GM18520 (cell line): ENCODE measurements around the gene TMBIM6.
"Not testable (repeated sequence)": the region's sequence is repeated elsewhere in the genome, so short reads cannot be mapped to it uniquely, and the experiment has no call there.

Source experiments
- ATAC-seq: cut with Tn5 transposase; IDR thresholded peaks from one replicate; pipeline ENCODE4 v1.9.1; 2021; ENCODE audit not compliant: unreplicated experiment

Gene TMBIM6

GRCh38 chr12:49721355-49721754, 20.0 kb upstream of the TMBIM6 start:
- not testable (repeated sequence) for ATAC-seq

- ATAC-seq: no peak
Measured at GRCh38 chr12:49728446-49728845, 12.9 kb upstream of the TMBIM6 start.

GRCh38 chr12:49730050-49730449, 11.3 kb upstream of the TMBIM6 start:
- ATAC-seq: no peak

GRCh38 chr12:49730568-49731101, 10.7 kb upstream of the TMBIM6 start:
- no peak for ATAC-seq

GRCh38 chr12:49733219-49734017, 7.9 kb upstream of the TMBIM6 start:
- ATAC-seq: no peak

- ATAC-seq: not testable (repeated sequence)
Measured at GRCh38 chr12:49734900-49735299, 6.5 kb upstream of the TMBIM6 start.

GRCh38 chr12:49738721-49739120, 2.6 kb upstream of the TMBIM6 start:
- ATAC-seq: not testable (repeated sequence)

- ATAC-seq: not testable (repeated sequence)
Measured at GRCh38 chr12:49740277-49740676, 1.1 kb upstream of the TMBIM6 start.

GRCh38 chr12:49741882-49742620, 694 bp downstream of the TMBIM6 start:
- peak; percentile 46 for ATAC-seq

GRCh38 chr12:49744363-49744885, 3.1 kb downstream of the TMBIM6 start:
- ATAC-seq: no peak

GRCh38 chr12:49748306-49748705, 6.9 kb downstream of the TMBIM6 start:
- no peak for ATAC-seq

GRCh38 chr12:49748800-49749199, 7.4 kb downstream of the TMBIM6 start:
- ATAC-seq: no peak

- peak; percentile 28 for ATAC-seq
Measured at GRCh38 chr12:49750027-49750995, 9.0 kb downstream of the TMBIM6 start.

- ATAC-seq: no peak
Measured at GRCh38 chr12:49750996-49751393, 9.6 kb downstream of the TMBIM6 start.

- ATAC-seq: no peak
Measured at GRCh38 chr12:49761677-49762467, 20.5 kb downstream of the TMBIM6 start.

- ATAC-seq: no peak
Measured at GRCh38 chr12:49762468-49762847, 21.1 kb downstream of the TMBIM6 start.

- no peak for ATAC-seq
Measured at GRCh38 chr12:49763006-49763591, 21.7 kb downstream of the TMBIM6 start.

GRCh38 chr12:49764126-49764525, 22.8 kb downstream of the TMBIM6 start:
- ATAC-seq: no peak

- no peak for ATAC-seq
Measured at GRCh38 chr12:49766115-49766455, 24.7 kb downstream of the TMBIM6 start.

GRCh38 chr12:49767333-49767732, 26.0 kb downstream of the TMBIM6 start:
- no peak for ATAC-seq
